Measurements from ENCODE around the gene CD300LD. TPM values are rescaled to one million over a fixed set of nuclear protein-coding genes. Genes with fewer than 3 reads are reported as not detected.

Gene CD300LD
- total and polyA plus RNA-seq, 2 of the 8 experiments (the other 6 are each of a cell fraction or from before 2014, with no cell fraction given), result not detected

DNA sequence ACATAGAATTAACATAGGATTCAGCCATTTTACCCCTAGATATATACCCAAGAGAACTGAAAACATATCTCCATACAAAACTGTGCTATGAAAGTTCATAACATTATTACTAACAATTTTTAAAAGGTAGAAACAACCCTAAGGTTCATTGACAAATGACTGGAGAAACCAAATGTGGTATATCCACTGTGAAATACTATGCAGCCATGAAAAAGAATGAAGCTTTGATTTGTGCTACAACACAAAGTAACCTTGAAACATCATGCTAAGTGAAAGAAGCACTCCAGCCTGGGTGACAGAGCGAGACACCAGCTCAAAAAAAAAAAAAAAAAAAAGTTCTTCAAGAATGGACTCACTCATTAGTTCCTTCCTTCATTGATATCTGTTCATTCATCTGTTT lies 580 bp downstream of the CD300LD start:
- H4K8ac ChIP-seq (ENCODE audit: extremely low read depth, insufficient read depth, low read length), result no peak overlapping the region
- no peak overlapping the region for H2AFZ ChIP-seq (ENCODE audit: low read length)
- H2BK120ac ChIP-seq (replicated peaks; ENCODE audit: low read depth, low read length), result no peak overlapping the region
- no peak overlapping the region for H3K4me2 ChIP-seq (ENCODE audit: insufficient read depth in 1 of 2, low read depth in 2 of 2, low read length in 2 of 2)
- DNase-seq (ENCODE audit: low read depth in 1 of 2, low spot score in 2 of 2) (no peak), FAIRE-seq (no peak)
- H2AK5ac ChIP-seq (ENCODE audit: low read depth, low read length), result no peak overlapping the region
- H3K79me2 ChIP-seq (ENCODE audit: control insufficient read depth in 1 of 2, insufficient read depth in 2 of 2, low read length in 2 of 2), result no peaks in the 10 kb centered on the region
- ChIA-PET POLR2A (ENCODE audit: partially characterized antibody) (interaction anchor here (0.6 kb wide), 1 partner anchor 14 kb away, joined by 3 read pairs; no protein-coding TSS in a partner anchor), CTCF (ENCODE audit: partially characterized antibody) (interaction anchor here (1.1 to 3.5 kb wide), 4 partner anchors 11 to 224 kb away, joined by 3 to 13 read pairs (median 7); partner anchors contain the start of genes CD300H and GPR142)
- no peak overlapping the region for H3K18ac ChIP-seq (ENCODE audit: extremely low read depth, low read length)
- H3K23ac ChIP-seq (ENCODE audit: insufficient read length), result no peak overlapping the region
- H3K4me3 ChIP-seq (ENCODE audit: extremely low read depth in 1 of 4, insufficient read depth in 2 of 4, low read depth in 3 of 4, low read length in 4 of 4), result no peak overlapping the region
- H3K4me1 ChIP-seq (replicated peaks in 1 of 4; ENCODE audit: control insufficient read depth in 3 of 4, insufficient read depth in 4 of 4, low read length in 3 of 4), result no peaks in the 10 kb centered on the region
- no peaks in the 10 kb centered on the region for H3K23me2 ChIP-seq (ENCODE audit: low read depth, low read length)
- no peak overlapping the region for H2BK20ac ChIP-seq (ENCODE audit: low read length)
- no peaks in the 10 kb centered on the region for H4K20me1 ChIP-seq (replicated peaks in 1 of 2; ENCODE audit: control insufficient read depth in 1 of 2, insufficient read depth in 2 of 2, low read length in 2 of 2)
- WGBS, 2 experiments (ENCODE audit: extremely low coverage in 1 of 2, insufficient coverage in 1 of 2, insufficient read length in 1 of 2, insufficient replicate concordance in 2 of 2, low coverage in 1 of 2, low lambda C conversion rate in 2 of 2, missing lambda C conversion rate in 1 of 2), result 89% methylated on average over 1 of the region's 1 CpG; no CpG with 5 or more reads in 1 of the 2 experiments
- H4K5ac ChIP-seq (ENCODE audit: insufficient read length, low read depth, low read length), result no peak overlapping the region
- H3K79me1 ChIP-seq (ENCODE audit: low read depth, low read length), result no peaks in the 10 kb centered on the region
- no peak overlapping the region for H2BK5ac ChIP-seq (ENCODE audit: low read depth, low read length)
- no peak overlapping the region for H3K27ac ChIP-seq (ENCODE audit: low read depth, low read length)
- H3K36me3 ChIP-seq (ENCODE audit: control insufficient read depth in 2 of 4, insufficient read depth in 4 of 4, low read length in 3 of 4), result no peaks in the 10 kb centered on the region
- no peak overlapping the region for H3K4ac ChIP-seq (replicated peaks; ENCODE audit: insufficient read length, low read depth, low read length)
- no peak overlapping the region for H4K91ac ChIP-seq (replicated peaks; ENCODE audit: insufficient read length, low read length)
- H3K56ac ChIP-seq (replicated peaks; ENCODE audit: insufficient read length, low read depth, low read length), result no peak overlapping the region
- no peak overlapping the region for H2BK12ac ChIP-seq (ENCODE audit: low read depth, low read length)
- H3K9me3 ChIP-seq (ENCODE audit: insufficient read depth in 2 of 2, low read depth in 1 of 2, low read length in 1 of 2), result no peaks in the 10 kb centered on the region
- TF ChIP-seq SAP30 (IDR thresholded peaks at IDR 0.05; ENCODE audit: insufficient read depth, insufficient replicate concordance, low read length), result no peak
- TF ChIP-seq CBX5 (IDR thresholded peaks at IDR 0.05; ENCODE audit: low read depth, low read length), result no peak
- no peak for TF ChIP-seq GTF2F1 (IDR thresholded peaks at IDR 0.05; ENCODE audit: borderline replicate concordance, low read depth, low read length)
- TF ChIP-seq TEAD4 (IDR thresholded peaks at IDR 0.05; ENCODE audit: low read depth, low read length), result no peak
- TF ChIP-seq, protein P1, sequence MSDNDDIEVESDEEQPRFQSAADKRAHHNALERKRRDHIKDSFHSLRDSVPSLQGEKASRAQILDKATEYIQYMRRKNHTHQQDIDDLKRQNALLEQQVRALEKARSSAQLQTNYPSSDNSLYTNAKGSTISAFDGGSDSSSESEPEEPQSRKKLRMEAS (IDR thresholded peaks at IDR 0.05), result no peak
- no peak for TF ChIP-seq CHD2 (IDR thresholded peaks at IDR 0.05; ENCODE audit: low read length)
- no peak for TF ChIP-seq KDM5A (IDR thresholded peaks at IDR 0.05; ENCODE audit: low read length)
- TF ChIP-seq SIX5 (IDR thresholded peaks at IDR 0.05; ENCODE audit: low read depth, low read length), result no peak
- no peak for TF ChIP-seq JUN (IDR thresholded peaks at IDR 0.05; ENCODE audit: low read depth, low read length)
- no peak overlapping the region for H3K9ac ChIP-seq (replicated peaks in 1 of 4; ENCODE audit: extremely low read depth in 1 of 4, low read depth in 3 of 4, low read length in 3 of 4)
- no peak overlapping the region for H2BK15ac ChIP-seq (ENCODE audit: low read length)
- H3K14ac ChIP-seq (ENCODE audit: insufficient read length), result no peak overlapping the region
- peaks cover 0 to 2% (median under 1%) of the 10 kb centered on the region in 4 experiments; a peak in 4 of 7 replicates for H3K27me3 ChIP-seq (replicated peaks in 1 of 4; ENCODE audit: control insufficient read depth in 3 of 4, extremely low read depth in 1 of 4, insufficient read depth in 3 of 4, low read length in 3 of 4)

All from H1 (cell line).